ENCODE data around the gene PRLH. TPM values are rescaled to one million over a fixed set of nuclear protein-coding genes. Genes with fewer than 3 reads are reported as not detected.

The PRLH gene
- total and polyA plus RNA-seq, 2 of the 13 experiments (the other 11 are each of a cell fraction or from before 2014, with no cell fraction given) = not detected

DNA sequence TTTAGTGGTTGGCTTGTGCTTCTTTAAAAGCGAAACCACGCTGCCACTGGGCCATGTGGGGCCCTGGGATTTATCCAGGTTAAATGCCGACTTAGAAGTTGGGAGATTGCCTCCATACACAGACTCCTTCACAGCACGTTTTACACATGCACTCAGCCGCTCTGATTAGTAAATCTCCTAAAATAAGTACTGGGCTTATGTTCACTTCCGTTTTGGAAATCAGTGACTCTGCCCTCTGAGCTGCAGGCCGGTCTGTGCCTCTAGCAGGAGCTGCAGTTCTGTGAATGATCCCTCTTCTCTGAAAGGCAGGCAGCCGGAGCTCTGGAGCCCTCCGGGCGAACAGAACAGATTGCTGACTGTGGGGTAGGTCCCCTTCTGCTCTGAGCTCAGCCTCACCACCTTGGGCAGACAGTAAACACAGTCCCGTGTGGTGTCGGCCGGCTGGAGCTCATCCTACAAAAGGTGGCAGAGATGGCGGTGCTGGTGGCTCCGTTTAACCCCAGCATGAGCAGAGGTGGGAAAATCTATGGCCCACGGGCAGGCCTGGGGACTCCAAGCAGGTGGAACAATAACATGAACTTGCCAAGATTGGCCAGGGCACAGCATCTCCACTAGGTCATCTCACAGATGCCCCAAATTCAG lies 34.0 kb downstream of the PRLH start (continued):
- TF ChIP-seq, protein P1, sequence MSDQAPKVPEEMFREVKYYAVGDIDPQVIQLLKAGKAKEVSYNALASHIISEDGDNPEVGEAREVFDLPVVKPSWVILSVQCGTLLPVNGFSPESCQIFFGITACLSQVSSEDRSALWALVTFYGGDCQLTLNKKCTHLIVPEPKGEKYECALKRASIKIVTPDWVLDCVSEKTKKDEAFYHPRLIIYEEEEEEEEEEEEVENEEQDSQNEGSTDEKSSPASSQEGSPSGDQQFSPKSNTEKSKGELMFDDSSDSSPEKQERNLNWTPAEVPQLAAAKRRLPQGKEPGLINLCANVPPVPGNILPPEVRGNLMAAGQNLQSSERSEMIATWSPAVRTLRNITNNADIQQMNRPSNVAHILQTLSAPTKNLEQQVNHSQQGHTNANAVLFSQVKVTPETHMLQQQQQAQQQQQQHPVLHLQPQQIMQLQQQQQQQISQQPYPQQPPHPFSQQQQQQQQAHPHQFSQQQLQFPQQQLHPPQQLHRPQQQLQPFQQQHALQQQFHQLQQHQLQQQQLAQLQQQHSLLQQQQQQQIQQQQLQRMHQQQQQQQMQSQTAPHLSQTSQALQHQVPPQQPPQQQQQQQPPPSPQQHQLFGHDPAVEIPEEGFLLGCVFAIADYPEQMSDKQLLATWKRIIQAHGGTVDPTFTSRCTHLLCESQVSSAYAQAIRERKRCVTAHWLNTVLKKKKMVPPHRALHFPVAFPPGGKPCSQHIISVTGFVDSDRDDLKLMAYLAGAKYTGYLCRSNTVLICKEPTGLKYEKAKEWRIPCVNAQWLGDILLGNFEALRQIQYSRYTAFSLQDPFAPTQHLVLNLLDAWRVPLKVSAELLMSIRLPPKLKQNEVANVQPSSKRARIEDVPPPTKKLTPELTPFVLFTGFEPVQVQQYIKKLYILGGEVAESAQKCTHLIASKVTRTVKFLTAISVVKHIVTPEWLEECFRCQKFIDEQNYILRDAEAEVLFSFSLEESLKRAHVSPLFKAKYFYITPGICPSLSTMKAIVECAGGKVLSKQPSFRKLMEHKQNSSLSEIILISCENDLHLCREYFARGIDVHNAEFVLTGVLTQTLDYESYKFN (CRISPR knock-in tag; conservative IDR thresholded peaks at IDR 0.05) = peak; percentile 51; the same call in 1 of the 2 replicates
- TF ChIP-seq SRY (CRISPR knock-in tag; IDR thresholded peaks at IDR 0.05) (0 out of 2 replicates have a peak, but pooled peaks have one; percentile 22), MED1 (CRISPR knock-in tag; IDR thresholded peaks at IDR 0.05) (peak; percentile 71), RBAK (CRISPR knock-in tag; IDR thresholded peaks at IDR 0.05) (no peak), ZNF552 (CRISPR knock-in tag; IDR thresholded peaks at IDR 0.05; ENCODE audit: borderline replicate concordance) (no peak), ZNF724P (CRISPR knock-in tag; IDR thresholded peaks at IDR 0.05; ENCODE audit: borderline replicate concordance) (no peak), HNRNPH1 (optimal IDR thresholded peaks at IDR 0.05; ENCODE audit: low read depth, low read length) (no peak)
- TF ChIP-seq, protein P2, sequence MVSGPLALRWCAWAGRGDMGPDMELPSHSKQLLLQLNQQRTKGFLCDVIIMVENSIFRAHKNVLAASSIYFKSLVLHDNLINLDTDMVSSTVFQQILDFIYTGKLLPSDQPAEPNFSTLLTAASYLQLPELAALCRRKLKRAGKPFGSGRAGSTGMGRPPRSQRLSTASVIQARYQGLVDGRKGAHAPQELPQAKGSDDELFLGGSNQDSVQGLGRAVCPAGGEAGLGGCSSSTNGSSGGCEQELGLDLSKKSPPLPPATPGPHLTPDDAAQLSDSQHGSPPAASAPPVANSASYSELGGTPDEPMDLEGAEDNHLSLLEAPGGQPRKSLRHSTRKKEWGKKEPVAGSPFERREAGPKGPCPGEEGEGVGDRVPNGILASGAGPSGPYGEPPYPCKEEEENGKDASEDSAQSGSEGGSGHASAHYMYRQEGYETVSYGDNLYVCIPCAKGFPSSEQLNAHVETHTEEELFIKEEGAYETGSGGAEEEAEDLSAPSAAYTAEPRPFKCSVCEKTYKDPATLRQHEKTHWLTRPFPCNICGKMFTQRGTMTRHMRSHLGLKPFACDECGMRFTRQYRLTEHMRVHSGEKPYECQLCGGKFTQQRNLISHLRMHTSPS (CRISPR knock-in tag; IDR thresholded peaks at IDR 0.05; ENCODE audit: low read depth) = peak; percentile 39; the same call in 1 of the 2 replicates
